HG03342 (cell line): Measurements from ENCODE around the gene KIR3DL1.
"Not testable (repeated sequence)": the region's sequence is repeated elsewhere in the genome, so short reads cannot be mapped to it uniquely, and the experiment has no call there.

Source experiments
- ATAC-seq: cut with Tn5 transposase; IDR thresholded peaks from one replicate; pipeline ENCODE4 v1.9.1; 2021; ENCODE audit warnings: mild to moderate bottlenecking, moderate library complexity; ENCODE audit not compliant: unreplicated experiment

Gene KIR3DL1

GRCh38 chr19:54816251-54816650, at the start of gene KIR3DL1:
Gene KIR3DL1, plus strand, starts transcription at chr19:54816468.
- not testable (repeated sequence) for ATAC-seq

- ATAC-seq: not testable (repeated sequence)
These were observed 46.6 kb upstream of the KIR3DL1 start, which contains the start of gene KIR2DL1 for GRCh38 chr19:54769646-54770045. Gene KIR2DL1, plus strand, starts transcription at chr19:54769793. Its CDS starts 58 bp downstream, at chr19:54769851.

- ATAC-seq: not testable (repeated sequence)
These were observed 45.8 kb upstream of the KIR3DL1 start for GRCh38 chr19:54770511-54770910.

GRCh38 chr19:54771018-54771960, 45.0 kb upstream of the KIR3DL1 start:
- ATAC-seq: not testable (repeated sequence)

- ATAC-seq: not testable (repeated sequence)
These were observed 43.6 kb upstream of the KIR3DL1 start for GRCh38 chr19:54772666-54773065.

- ATAC-seq: not testable (repeated sequence)
These were observed 41.0 kb upstream of the KIR3DL1 start for GRCh38 chr19:54775095-54775815.

- not testable (repeated sequence) for ATAC-seq
These were observed 40.4 kb upstream of the KIR3DL1 start for GRCh38 chr19:54775830-54776229.

- not testable (repeated sequence) for ATAC-seq
These were observed 38.4 kb upstream of the KIR3DL1 start for GRCh38 chr19:54777851-54778250.

GRCh38 chr19:54778896-54779295, 37.4 kb upstream of the KIR3DL1 start:
- not testable (repeated sequence) for ATAC-seq

- ATAC-seq: not testable (repeated sequence)
These were observed 33.4 kb upstream of the KIR3DL1 start for GRCh38 chr19:54782916-54783315.

GRCh38 chr19:54786091-54786723, 30.1 kb upstream of the KIR3DL1 start:
- ATAC-seq: not testable (repeated sequence)

GRCh38 chr19:54788154-54788553, 28.1 kb upstream of the KIR3DL1 start:
- not testable (repeated sequence) for ATAC-seq

- no peak for ATAC-seq
These were observed 25.6 kb upstream of the KIR3DL1 start for GRCh38 chr19:54790711-54791110.

GRCh38 chr19:54791476-54791875, 24.8 kb upstream of the KIR3DL1 start:
- ATAC-seq: no peak

GRCh38 chr19:54792814-54793213, 23.5 kb upstream of the KIR3DL1 start:
- ATAC-seq: no peak

- ATAC-seq: no peak
These were observed 20.5 kb upstream of the KIR3DL1 start for GRCh38 chr19:54795758-54796157.

- ATAC-seq: no peak
These were observed 12.9 kb upstream of the KIR3DL1 start, which contains the start of gene KIR2DL4 for GRCh38 chr19:54803410-54803809. Gene KIR2DL4, plus strand, starts transcription at chr19:54803610. Its CDS starts 42 bp downstream, at chr19:54803652.

GRCh38 chr19:54804101-54804500, 12.2 kb upstream of the KIR3DL1 start:
- ATAC-seq: no peak

GRCh38 chr19:54804571-54804970, 11.7 kb upstream of the KIR3DL1 start:
- ATAC-seq: no peak

GRCh38 chr19:54805665-54806515, 10.4 kb upstream of the KIR3DL1 start:
- ATAC-seq: no peak
